CD14-positive monocyte (primary cell): Measurements from ENCODE around the gene LACC1. TPM values are rescaled to one million over a fixed set of nuclear protein-coding genes. Genes with fewer than 3 reads are reported as not detected.
A peak's percentile ranks its signal among the peaks of the same experiment; 100 is the strongest.

Experiments
- DNase-seq, 3 donors: peaks; one replicate each; pipeline ENCODE4 v3.0.0-alpha.2; 2011 to 2022
- H2AFZ ChIP-seq: 2 replicates; pipeline ENCODE4 v1.6.0; 2012; ENCODE audit warnings: mild to moderate bottlenecking, low read depth, low read length, inconsistent platforms; ENCODE audit not compliant: insufficient read depth, poor library complexity, severe bottlenecking
- H3K27ac ChIP-seq, 2 donors: 1 replicate in 1 of 2; 2 replicates in 1 of 2; pipeline ENCODE4 v1.5.1; 2012 to 2013; ENCODE audit warnings: low read length in 2 of 2, control low read depth in 1 of 2, inconsistent platforms in 1 of 2, low read depth in 1 of 2, mild to moderate bottlenecking in 1 of 2
- H3K27me3 ChIP-seq, 2 donors: one replicate each; pipeline versions ENCODE4 v1.6.0 to v1.6.1; 2011 to 2013; ENCODE audit warnings: low read length in 2 of 2; ENCODE audit not compliant: control insufficient read depth in 2 of 2, insufficient read depth in 2 of 2
- H3K36me3 ChIP-seq, 2 donors: replicated peaks in 1 of 2; 1 replicate in 1 of 2; 2 replicates in 1 of 2; pipeline versions ENCODE4 v1.5.1 to v1.6.1; 2012 to 2013; ENCODE audit warnings: low read length in 2 of 2, control low read depth in 1 of 2, inconsistent platforms in 1 of 2, mild to moderate bottlenecking in 1 of 2; ENCODE audit not compliant: insufficient read depth in 2 of 2, control insufficient read depth in 1 of 2
- H3K4me1 ChIP-seq, 2 donors: 1 replicate in 1 of 2; 2 replicates in 1 of 2; pipeline versions ENCODE4 v1.5.1 to v1.6.1; 2012 to 2013; ENCODE audit warnings: low read length in 2 of 2, control low read depth in 1 of 2, inconsistent platforms in 1 of 2, mild to moderate bottlenecking in 1 of 2, moderate library complexity in 1 of 2; ENCODE audit not compliant: insufficient read depth in 2 of 2, control insufficient read depth in 1 of 2
- H3K4me2 ChIP-seq: replicated peaks from 2 replicates; pipeline ENCODE3; 2012; ENCODE audit warnings: low read length, moderate library complexity, mild to moderate bottlenecking; ENCODE audit not compliant: poor library complexity, severe bottlenecking; ENCODE audit errors: extremely low read depth
- H3K4me3 ChIP-seq, 3 experiments: fragments of 200-600 bp in 1 of 3; sonication (generic) in 1 of 3; replicated peaks in 1 of 3; 1 replicate in 2 of 3; 2 replicates in 1 of 3; pipeline ENCODE4 v1.5.1; 2011 to 2013; ENCODE audit warnings: low read length in 3 of 3, mild to moderate bottlenecking in 3 of 3, control low read depth in 2 of 3, low read depth in 2 of 3, inconsistent platforms in 1 of 3, moderate library complexity in 1 of 3
- H3K79me2 ChIP-seq: 2 replicates; pipeline ENCODE4 v1.6.0; 2012; ENCODE audit warnings: mild to moderate bottlenecking, control low read depth, inconsistent platforms, low read length, moderate library complexity; ENCODE audit not compliant: insufficient read depth
- H3K9ac ChIP-seq: 2 replicates; pipeline ENCODE4 v1.6.0; 2017; ENCODE audit warnings: low read length, mild to moderate bottlenecking; ENCODE audit not compliant: insufficient read depth, poor library complexity, severe bottlenecking
- H3K9me3 ChIP-seq, 2 donors: replicated peaks in 1 of 2; 1 replicate in 1 of 2; 2 replicates in 1 of 2; pipeline versions ENCODE4 v1.5.1 to v1.6.1; 2012 to 2013; ENCODE audit warnings: low read length in 2 of 2, control low read depth in 1 of 2; ENCODE audit not compliant: control insufficient read depth in 1 of 2, insufficient read depth in 1 of 2
- H4K20me1 ChIP-seq: 2 replicates; pipeline ENCODE4 v1.6.0; 2012; ENCODE audit warnings: mild to moderate bottlenecking, low read length, control low read depth, moderate library complexity; ENCODE audit not compliant: insufficient read depth
- H3K27ac Mint-ChIP-seq, 7 donors: one replicate each; pipeline ENCODE4 v1.8.0; 2020; ENCODE audit warnings: mild to moderate bottlenecking in 7 of 7, mixed read lengths in 7 of 7, moderate library complexity in 6 of 7, inconsistent platforms in 2 of 7
- H3K27me3 Mint-ChIP-seq, 3 donors: one replicate each; pipeline ENCODE4 v1.8.0; 2021 to 2022; ENCODE audit warnings: low read depth in 3 of 3, mild to moderate bottlenecking in 3 of 3, mixed read lengths in 3 of 3, moderate library complexity in 3 of 3, inconsistent platforms in 1 of 3
- H3K36me3 Mint-ChIP-seq, 2 donors: one replicate each; pipeline ENCODE4 v1.8.0; 2020; ENCODE audit warnings: mixed read lengths in 2 of 2, inconsistent platforms in 1 of 2, mild to moderate bottlenecking in 1 of 2
- H3K4me1 Mint-ChIP-seq: one replicate; pipeline ENCODE4 v1.8.0; 2020; ENCODE audit warnings: mild to moderate bottlenecking, mixed read lengths
- H3K4me3 Mint-ChIP-seq, 2 donors: one replicate each; pipeline ENCODE4 v1.8.0; 2020; ENCODE audit warnings: mild to moderate bottlenecking in 2 of 2, mixed read lengths in 2 of 2, moderate library complexity in 1 of 2
- H3K9me3 Mint-ChIP-seq, 7 donors: one replicate each; pipeline ENCODE4 v1.8.0; 2020 to 2022; ENCODE audit warnings: mixed read lengths in 7 of 7, mild to moderate bottlenecking in 6 of 7, moderate library complexity in 6 of 7, inconsistent platforms in 2 of 7
- WGBS: methylation state at CpG from one replicate; pipeline ENCODE4 v1.1.5; 2013; ENCODE audit warnings: missing lambda C conversion rate; ENCODE audit not compliant: insufficient coverage; 5-methylcytosine and 5-hydroxymethylcytosine counted together
- intact Hi-C, 2 donors: fragments of 100-400 bp; cut with micrococcal nuclease; formaldehyde crosslinking; loops; one replicate each; pipeline versions ENCODE4 v1.15.0 to v1.15.1; 2023
- polyA plus RNA-seq, 3 donors: library from polyadenylated mRNA; depleted of rRNA in 1 of 3; unstranded in 2 of 3; stranded (reverse) in 1 of 3; fragments of 300-500 nt in 2 of 3; fragments of >200 nt in 1 of 3; fragmentation: Illumina TruSeq in 2 of 3; gene quantifications; 1 replicate in 2 of 3; 2 replicates in 1 of 3; pipeline ENCODE4 v1.2.3, GENCODE V29; 2012 to 2021
- TF ChIP-seq, protein P1 (sequence below): fragments of 200-600 bp; IDR thresholded peaks from one replicate; pipeline ENCODE4 v1.8.0; 2022; ENCODE audit warnings: antibody characterized with exemption, mild to moderate bottlenecking

The LACC1 gene
- polyA plus RNA-seq, 3 donors = 2.6 to 7.7 (median 5.9) TPM

DNA sequence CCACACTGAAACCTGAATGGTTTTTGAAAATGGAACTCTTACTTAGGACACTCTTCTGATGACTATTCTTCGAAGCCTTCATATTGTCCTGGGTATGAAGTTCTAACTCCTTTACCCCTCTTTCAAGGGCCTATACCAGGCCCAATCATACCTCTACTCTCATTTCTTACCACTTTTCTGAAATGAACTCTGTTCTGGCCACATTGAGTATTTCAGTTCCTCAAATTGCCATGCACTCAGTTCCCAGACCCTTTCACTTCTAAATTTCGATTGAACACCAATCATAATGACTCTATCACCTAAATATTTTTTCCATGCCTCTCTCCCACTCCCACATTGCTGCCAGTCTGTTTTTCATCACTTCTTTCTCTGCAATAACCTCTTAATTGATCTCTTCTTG is 53.7 kb downstream of the LACC1 start:
- intact Hi-C loops = no loop called here
- Mint-ChIP-seq H3K4me3 (peak overlapping the region in 1 of 2 donors; percentile 73), H3K36me3 (peaks cover 0 to 6% of the 10 kb centered on the region in 2 donors), H3K9me3 (peaks cover 0 to 22% (median 15%) of the 10 kb centered on the region in 7 donors), H3K4me1 (peaks cover 3% of the 10 kb centered on the region), H3K27ac (no peak overlapping the region), H3K27me3 (peaks cover 96 to 98% (median 97%) of the 10 kb centered on the region in 3 donors)
- TF ChIP-seq, protein P1, sequence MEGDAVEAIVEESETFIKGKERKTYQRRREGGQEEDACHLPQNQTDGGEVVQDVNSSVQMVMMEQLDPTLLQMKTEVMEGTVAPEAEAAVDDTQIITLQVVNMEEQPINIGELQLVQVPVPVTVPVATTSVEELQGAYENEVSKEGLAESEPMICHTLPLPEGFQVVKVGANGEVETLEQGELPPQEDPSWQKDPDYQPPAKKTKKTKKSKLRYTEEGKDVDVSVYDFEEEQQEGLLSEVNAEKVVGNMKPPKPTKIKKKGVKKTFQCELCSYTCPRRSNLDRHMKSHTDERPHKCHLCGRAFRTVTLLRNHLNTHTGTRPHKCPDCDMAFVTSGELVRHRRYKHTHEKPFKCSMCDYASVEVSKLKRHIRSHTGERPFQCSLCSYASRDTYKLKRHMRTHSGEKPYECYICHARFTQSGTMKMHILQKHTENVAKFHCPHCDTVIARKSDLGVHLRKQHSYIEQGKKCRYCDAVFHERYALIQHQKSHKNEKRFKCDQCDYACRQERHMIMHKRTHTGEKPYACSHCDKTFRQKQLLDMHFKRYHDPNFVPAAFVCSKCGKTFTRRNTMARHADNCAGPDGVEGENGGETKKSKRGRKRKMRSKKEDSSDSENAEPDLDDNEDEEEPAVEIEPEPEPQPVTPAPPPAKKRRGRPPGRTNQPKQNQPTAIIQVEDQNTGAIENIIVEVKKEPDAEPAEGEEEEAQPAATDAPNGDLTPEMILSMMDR = no peak
- Histone ChIP-seq H3K27me3 (peaks cover 99 to 100% of the 10 kb centered on the region in 2 donors), H2AFZ (no peak overlapping the region), H3K9me3 (peaks cover 7 to 18% of the 10 kb centered on the region in 2 donors), H3K4me2 (no peak overlapping the region), H3K79me2 (no peaks in the 10 kb centered on the region), H3K4me3 (no peak overlapping the region), H3K9ac (no peak overlapping the region), H4K20me1 (no peaks in the 10 kb centered on the region), H3K4me1 (no peaks in the 10 kb centered on the region), H3K36me3 (no peaks in the 10 kb centered on the region), H3K27ac (no peak overlapping the region)
- WGBS = 33% methylated on average over 1 of the region's 2 CpGs
- DNase-seq = peak in 1 of 3 donors; percentile 20

DNA sequence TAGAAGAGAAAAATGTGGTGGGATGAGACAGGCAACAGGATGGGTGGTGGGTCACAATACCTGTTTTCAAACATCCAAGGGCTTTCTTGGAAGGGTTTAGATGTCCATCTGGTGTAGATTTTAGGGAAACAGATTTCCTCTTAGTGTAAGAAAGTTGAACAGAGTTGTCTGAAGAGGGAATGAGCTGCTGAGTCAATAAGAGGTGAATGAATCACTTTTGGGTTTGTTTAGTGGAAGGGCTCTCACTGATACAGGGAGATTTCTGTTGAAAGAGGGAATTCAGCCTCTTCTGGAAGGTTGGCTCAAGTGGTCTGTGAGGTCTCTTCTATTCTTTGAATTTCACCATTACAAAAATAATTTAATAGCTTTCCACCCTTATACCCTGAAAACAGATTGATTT is 54.6 kb downstream of the LACC1 start:
- Histone ChIP-seq H3K4me3 (no peak overlapping the region), H3K4me2 (no peak overlapping the region), H3K27ac (no peak overlapping the region), H3K9ac (no peak overlapping the region), H3K27me3 (peaks cover 99 to 100% of the 10 kb centered on the region in 2 donors), H3K9me3 (peaks cover 7 to 18% of the 10 kb centered on the region in 2 donors), H4K20me1 (no peaks in the 10 kb centered on the region), H3K4me1 (no peaks in the 10 kb centered on the region), H3K36me3 (no peaks in the 10 kb centered on the region), H3K79me2 (no peaks in the 10 kb centered on the region), H2AFZ (no peak overlapping the region)
- Mint-ChIP-seq H3K27ac (no peak overlapping the region), H3K36me3 (peaks cover 0 to 5% of the 10 kb centered on the region in 2 donors), H3K9me3 (peaks cover 0 to 22% (median 15%) of the 10 kb centered on the region in 7 donors), H3K4me3 (peak overlapping the region in 1 of 2 donors; percentile 73), H3K27me3 (peaks cover 93 to 98% (median 93%) of the 10 kb centered on the region in 3 donors), H3K4me1 (peaks cover 3% of the 10 kb centered on the region)
- intact Hi-C loops = no loop called here
- DNase-seq = no peak
- TF ChIP-seq, protein P1 = no peak
